Left hindlimb (tissue), 1 donor: ENCODE measurements around the gene APOBEC3B.
"Not testable (repeated sequence)": the region's sequence is repeated elsewhere in the genome, so short reads cannot be mapped to it uniquely, and the experiment has no call there.

ENCODE experiments used
- DNase-seq: peaks from one replicate; pipeline ENCODE4 v3.0.0-alpha.2; 2018

The APOBEC3B gene

GRCh38 chr22:39008271-39008850, 26.2 kb downstream of the APOBEC3B start:
- DNase-seq: not testable (repeated sequence)

DNA sequence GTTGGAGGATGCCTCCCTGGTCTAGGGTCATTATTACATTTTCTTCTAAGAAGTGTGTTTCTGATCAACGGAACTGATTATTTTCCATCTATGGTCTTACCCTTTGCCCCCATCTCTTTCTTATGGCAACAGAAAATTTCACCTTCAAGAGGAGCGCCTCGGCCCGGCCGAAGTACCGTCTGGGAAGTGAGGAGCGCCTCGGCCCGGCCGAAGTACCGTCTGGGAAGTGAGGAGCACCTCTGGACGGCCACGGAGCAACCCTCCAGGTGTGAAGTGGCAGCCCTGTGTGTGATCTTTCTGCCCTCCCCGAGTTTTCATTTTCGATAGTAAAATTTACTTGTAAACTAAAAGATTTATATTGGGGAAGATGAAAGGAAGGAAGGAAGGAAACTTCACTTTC, 28.8 kb downstream of the APOBEC3B start:
- DNase-seq: no peak

GRCh38 chr22:39012533-39013511, 30.7 kb downstream of the APOBEC3B start:
- DNase-seq: no peak

DNA sequence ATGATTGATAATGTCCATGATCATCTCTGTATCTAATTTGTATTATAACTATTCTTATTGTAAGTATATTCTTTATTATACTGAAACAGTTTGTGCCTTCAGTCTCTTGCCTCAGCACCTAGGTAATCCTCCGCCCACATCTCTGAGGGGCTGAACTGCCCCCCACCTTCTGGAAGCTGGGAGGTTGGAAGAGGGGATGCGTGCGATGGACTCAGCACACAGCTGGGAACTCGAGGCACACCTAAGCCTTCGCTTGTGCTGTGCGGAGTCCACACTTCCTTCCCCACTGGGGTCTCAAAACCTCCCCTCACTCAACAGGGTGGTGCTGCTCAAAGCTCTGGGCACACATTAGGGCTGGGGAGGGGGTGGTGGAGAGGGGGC, 31.4 kb downstream of the APOBEC3B start:
- DNase-seq: not testable (repeated sequence)

GRCh38 chr22:39013942-39014722, 32.0 kb downstream of the APOBEC3B start, which contains the start of gene APOBEC3C:
Gene APOBEC3C, plus strand, starts transcription at chr22:39014257. Its CDS starts 106 bp downstream, at chr22:39014363.
- peak; percentile 65 for DNase-seq

GRCh38 chr22:39014723-39015121, 32.6 kb downstream of the APOBEC3B start:
- DNase-seq: not testable (repeated sequence)

DNA sequence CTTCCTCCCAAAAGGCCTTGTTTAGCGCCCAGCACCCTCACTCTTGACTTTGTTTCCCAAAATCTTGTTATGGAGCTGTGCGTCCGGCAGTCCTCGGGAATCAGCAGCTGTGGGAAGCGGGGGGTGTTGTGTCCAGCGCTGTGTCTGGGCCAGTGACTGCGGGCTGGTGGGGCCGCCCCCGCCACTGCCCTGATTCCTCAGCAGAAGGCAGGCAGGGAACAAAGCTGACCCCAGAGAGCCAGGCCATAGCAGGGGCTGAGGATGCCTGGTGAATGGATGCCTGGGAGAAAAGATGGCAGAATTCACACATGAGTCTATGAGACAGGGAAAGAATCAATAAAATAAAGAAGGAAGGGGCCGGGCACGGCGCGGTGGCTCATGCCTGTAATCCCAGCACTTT, 34.4 kb downstream of the APOBEC3B start:
- no peak for DNase-seq

- DNase-seq: no peak
These were observed 35.6 kb downstream of the APOBEC3B start for GRCh38 chr22:39017596-39018365.

DNA sequence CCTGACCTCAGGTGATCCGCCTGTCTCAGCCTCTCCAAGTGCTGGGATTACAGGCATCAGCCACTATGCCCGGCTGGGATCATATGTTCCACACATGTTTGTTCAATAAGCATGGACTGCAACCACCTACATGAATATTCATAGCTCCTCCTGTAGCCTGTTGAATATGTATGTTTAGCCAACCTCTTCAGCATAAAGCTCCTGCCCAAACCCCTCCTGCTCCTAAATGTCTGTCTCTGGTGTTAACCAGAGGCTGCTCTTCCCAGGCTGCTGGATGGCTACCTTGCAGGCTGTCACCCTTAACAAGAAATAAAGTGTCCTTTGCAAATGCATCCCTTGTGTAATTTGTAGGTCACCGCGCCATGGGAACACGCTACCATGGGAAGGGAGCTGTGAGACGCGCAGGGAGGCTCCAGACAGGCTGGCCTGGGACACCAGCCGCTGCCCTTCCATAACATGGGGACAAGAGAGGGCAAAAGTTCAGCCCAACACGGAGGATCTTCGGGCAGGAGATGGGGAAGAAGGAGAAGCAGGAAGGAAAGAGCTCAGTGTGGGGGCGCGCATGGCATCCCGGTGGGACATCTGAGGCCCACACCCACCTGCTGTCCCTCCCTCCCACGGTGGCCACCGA, 38.0 kb downstream of the APOBEC3B start:
- not testable (repeated sequence) for DNase-seq

- no peak for DNase-seq
These were observed 39.6 kb downstream of the APOBEC3B start for GRCh38 chr22:39021552-39022250.

- no peak for DNase-seq
These were observed 42.6 kb downstream of the APOBEC3B start for GRCh38 chr22:39024519-39025308.

DNA sequence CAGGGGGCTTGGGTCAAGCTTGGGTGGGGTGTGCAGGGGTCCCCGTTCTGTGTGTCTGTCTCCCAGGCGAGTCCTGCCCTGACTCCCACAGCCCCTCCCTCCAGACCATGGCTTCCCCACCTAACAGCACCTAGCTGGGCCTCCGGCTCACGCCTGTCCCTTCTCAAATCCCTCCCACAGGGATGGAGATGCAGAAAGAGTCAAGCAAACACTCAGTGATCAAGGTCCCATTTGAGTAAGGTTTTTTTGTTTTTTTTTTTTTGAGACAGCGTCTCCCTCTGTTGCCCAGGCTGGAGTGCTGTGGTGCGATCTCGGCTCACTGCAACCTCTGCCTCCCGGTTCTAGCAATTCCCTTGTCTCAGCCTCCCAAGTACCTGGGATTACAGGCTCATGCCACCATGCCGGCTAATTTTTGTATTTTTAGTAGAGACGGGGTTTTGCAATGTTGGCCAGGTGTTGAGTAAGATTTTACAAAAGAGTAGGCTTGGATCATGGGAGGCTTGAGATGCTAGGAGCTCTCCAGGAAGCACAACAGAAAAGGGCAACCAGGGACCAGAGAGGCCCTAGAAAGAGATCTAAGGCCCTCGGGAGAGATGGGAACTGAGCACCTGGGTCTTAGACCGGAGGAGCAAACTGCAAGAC, 44.5 kb downstream of the APOBEC3B start:
- no peak for DNase-seq

GRCh38 chr22:39027717-39028116, 45.6 kb downstream of the APOBEC3B start:
- no peak for DNase-seq

DNA sequence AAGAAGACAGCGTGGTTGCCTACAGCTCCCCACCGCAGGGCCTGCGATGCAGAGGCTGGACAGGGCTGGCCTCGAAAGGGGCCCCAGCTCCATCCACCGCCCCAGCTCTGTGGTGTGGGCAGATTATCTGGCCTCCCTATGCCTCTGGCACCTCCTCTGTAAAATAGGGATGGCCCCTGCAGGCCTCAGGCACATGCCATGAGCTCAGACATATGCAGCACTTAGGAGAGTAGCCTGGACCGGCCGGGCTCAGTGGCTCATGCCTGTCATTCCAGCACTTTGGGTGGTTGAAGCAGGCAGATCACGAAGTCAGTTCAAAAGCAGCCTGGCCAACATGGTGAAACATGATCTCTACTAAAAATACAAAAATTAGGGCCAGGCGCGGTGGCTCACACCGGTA, 46.1 kb downstream of the APOBEC3B start:
- no peak for DNase-seq

DNA sequence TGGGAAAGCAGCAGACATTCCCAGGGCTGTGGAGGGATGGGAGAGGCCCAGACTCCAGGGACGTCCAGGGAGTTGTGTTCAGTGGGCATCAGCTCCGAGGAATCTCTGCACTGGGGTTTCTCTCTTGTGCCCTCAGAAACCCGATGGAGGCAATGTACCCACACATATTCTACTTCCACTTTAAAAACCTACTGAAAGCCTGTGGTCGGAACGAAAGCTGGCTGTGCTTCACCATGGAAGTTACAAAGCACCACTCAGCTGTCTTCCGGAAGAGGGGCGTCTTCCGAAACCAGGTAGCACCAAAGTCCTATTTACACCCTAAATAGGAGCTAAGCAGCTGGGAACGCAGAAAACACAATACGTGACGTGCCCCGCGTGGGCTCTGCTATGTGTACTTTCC, 47.1 kb downstream of the APOBEC3B start:
- no peak for DNase-seq

GRCh38 chr22:39030705-39031104, 48.6 kb downstream of the APOBEC3B start:
- DNase-seq: no peak

GRCh38 chr22:39031434-39032295, 49.5 kb downstream of the APOBEC3B start:
- not testable (repeated sequence) for DNase-seq

DNA sequence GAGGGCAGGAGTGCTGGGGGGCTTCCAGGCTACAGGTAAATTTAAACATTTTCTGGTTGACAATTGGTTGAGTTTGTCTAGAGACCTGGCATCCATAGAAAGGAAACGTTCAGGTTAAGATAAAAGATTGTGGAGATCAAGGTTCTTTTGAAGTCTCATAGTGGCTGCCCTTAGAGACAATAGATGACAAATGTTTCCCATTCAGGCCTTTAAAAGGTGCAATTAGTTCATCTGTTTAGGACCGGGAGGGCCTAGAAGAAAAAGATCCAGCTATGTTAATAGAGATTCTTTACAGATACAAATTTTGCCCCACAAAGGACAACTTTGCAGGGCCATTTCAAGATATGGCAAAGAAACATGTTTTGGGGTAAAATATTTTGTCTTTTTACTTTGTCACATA, 54.9 kb downstream of the APOBEC3B start:
- DNase-seq: not testable (repeated sequence)
